ENCODE measurements around the gene MS4A10. TPM values are rescaled to one million over a fixed set of nuclear protein-coding genes. Genes with fewer than 3 reads are reported as not detected.

Gene MS4A10
- total and polyA plus RNA-seq, 2 experiments from 2014 or later = not detected

DNA sequence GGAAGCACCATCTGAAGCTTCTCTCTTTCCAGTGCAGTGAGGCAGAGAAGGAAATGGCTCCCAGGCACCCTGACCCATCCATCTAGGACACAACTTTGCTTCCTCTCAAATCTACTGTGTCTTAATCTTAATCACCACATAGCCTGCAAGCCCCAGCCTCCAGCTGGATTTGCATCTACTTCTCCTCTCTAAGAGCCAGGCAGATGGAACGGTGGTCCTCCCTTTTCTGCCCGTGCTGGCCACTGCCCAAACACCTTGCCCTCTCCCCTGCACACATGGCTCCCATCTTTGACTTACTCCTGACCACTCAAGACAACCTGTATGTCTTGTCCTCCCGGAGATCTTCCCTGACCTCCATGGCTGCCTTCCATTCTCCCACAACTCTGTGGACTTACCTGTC is 7.4 kb downstream of the MS4A10 start (continued):
- TF ChIP-seq, protein P1, sequence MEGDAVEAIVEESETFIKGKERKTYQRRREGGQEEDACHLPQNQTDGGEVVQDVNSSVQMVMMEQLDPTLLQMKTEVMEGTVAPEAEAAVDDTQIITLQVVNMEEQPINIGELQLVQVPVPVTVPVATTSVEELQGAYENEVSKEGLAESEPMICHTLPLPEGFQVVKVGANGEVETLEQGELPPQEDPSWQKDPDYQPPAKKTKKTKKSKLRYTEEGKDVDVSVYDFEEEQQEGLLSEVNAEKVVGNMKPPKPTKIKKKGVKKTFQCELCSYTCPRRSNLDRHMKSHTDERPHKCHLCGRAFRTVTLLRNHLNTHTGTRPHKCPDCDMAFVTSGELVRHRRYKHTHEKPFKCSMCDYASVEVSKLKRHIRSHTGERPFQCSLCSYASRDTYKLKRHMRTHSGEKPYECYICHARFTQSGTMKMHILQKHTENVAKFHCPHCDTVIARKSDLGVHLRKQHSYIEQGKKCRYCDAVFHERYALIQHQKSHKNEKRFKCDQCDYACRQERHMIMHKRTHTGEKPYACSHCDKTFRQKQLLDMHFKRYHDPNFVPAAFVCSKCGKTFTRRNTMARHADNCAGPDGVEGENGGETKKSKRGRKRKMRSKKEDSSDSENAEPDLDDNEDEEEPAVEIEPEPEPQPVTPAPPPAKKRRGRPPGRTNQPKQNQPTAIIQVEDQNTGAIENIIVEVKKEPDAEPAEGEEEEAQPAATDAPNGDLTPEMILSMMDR (conservative IDR thresholded peaks at IDR 0.05; ENCODE audit: low read depth in 2 of 2) = no peak
- no peak for TF ChIP-seq EZH2phosphoT487 (IDR thresholded peaks at IDR 0.05; ENCODE audit: unreplicated experiment)
- no peak for TF ChIP-seq NANOG (IDR thresholded peaks at IDR 0.05; ENCODE audit: borderline replicate concordance)
- no peak for TF ChIP-seq CREB1 (CRISPR knock-in tag; IDR thresholded peaks at IDR 0.05; ENCODE audit: low read depth)
- TF ChIP-seq, protein P2, sequence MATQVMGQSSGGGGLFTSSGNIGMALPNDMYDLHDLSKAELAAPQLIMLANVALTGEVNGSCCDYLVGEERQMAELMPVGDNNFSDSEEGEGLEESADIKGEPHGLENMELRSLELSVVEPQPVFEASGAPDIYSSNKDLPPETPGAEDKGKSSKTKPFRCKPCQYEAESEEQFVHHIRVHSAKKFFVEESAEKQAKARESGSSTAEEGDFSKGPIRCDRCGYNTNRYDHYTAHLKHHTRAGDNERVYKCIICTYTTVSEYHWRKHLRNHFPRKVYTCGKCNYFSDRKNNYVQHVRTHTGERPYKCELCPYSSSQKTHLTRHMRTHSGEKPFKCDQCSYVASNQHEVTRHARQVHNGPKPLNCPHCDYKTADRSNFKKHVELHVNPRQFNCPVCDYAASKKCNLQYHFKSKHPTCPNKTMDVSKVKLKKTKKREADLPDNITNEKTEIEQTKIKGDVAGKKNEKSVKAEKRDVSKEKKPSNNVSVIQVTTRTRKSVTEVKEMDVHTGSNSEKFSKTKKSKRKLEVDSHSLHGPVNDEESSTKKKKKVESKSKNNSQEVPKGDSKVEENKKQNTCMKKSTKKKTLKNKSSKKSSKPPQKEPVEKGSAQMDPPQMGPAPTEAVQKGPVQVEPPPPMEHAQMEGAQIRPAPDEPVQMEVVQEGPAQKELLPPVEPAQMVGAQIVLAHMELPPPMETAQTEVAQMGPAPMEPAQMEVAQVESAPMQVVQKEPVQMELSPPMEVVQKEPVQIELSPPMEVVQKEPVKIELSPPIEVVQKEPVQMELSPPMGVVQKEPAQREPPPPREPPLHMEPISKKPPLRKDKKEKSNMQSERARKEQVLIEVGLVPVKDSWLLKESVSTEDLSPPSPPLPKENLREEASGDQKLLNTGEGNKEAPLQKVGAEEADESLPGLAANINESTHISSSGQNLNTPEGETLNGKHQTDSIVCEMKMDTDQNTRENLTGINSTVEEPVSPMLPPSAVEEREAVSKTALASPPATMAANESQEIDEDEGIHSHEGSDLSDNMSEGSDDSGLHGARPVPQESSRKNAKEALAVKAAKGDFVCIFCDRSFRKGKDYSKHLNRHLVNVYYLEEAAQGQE (IDR thresholded peaks at IDR 0.05; ENCODE audit: unreplicated experiment) = no peak

DNA sequence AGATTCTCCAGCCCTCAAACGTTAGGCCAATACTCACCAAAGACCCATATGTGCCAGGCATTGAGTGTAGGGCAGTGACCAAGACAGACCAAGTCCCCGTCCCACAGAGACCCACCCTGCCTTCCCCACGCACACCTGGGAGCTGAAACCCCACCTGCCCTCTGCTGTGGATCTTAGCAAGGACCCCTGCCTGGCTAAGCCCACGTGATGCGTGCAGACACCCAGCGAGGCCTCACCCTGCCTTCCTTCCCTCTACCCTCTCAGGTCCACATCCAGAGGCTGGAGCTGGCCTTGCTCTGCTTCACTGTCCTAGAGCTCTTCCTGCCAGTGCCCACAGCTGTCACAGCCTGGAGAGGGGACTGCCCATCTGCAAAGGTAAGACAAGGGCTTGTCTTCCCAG is 10.2 kb downstream of the MS4A10 start:
- Histone ChIP-seq H3F3A (replicated peaks; ENCODE audit: low read depth) (no peaks in the 10 kb centered on the region), H3K27ac (ENCODE audit: low read depth) (no peak overlapping the region), H3K4me3 (no peak overlapping the region), H3K79me2 (replicated peaks; ENCODE audit: insufficient read depth) (no peaks in the 10 kb centered on the region), H4K20me1 (replicated peaks; ENCODE audit: insufficient read depth) (no peaks in the 10 kb centered on the region), H3K27me3 (ENCODE audit: insufficient read depth) (no peaks in the 10 kb centered on the region), H3K4me1 (ENCODE audit: insufficient read depth) (no peaks in the 10 kb centered on the region), H2AFZ (no peak overlapping the region), H3K9me2 (ENCODE audit: insufficient read depth) (no peaks in the 10 kb centered on the region), H3K4me2 (no peak overlapping the region), H3K36me3 (ENCODE audit: insufficient read depth) (no peaks in the 10 kb centered on the region)
- Mint-ChIP-seq H3K4me1 (no peaks in the 10 kb centered on the region), H3K27me3 (ENCODE audit: insufficient read depth, low read depth, poor library complexity) (peaks cover 19% of the 10 kb centered on the region), H3K4me3 (no peak overlapping the region), H3K9me3 (peaks cover 44% of the 10 kb centered on the region), H3K36me3 (ENCODE audit: low read depth) (peaks cover 22% of the 10 kb centered on the region), H3K27ac (no peak overlapping the region)
- DNase-seq (ENCODE audit: low spot score) (no peak), ATAC-seq (no peak)
- TF ChIP-seq EZH2phosphoT487 (IDR thresholded peaks at IDR 0.05; ENCODE audit: unreplicated experiment) (no peak), CREB1 (CRISPR knock-in tag; IDR thresholded peaks at IDR 0.05; ENCODE audit: low read depth) (no peak), EZH2 (IDR thresholded peaks at IDR 0.05; ENCODE audit: low read depth, unreplicated experiment) (no peak), JUNB (IDR thresholded peaks at IDR 0.05; ENCODE audit: unreplicated experiment) (no peak), NANOG (IDR thresholded peaks at IDR 0.05; ENCODE audit: borderline replicate concordance) (no peak), ZNF114 (CRISPR knock-in tag; IDR thresholded peaks at IDR 0.05) (no peak), ZNF331 (CRISPR knock-in tag; IDR thresholded peaks at IDR 0.05; ENCODE audit: low read depth) (no peak), POLR2AphosphoS5 (IDR thresholded peaks at IDR 0.05; ENCODE audit: low read depth) (no peak)
- TF ChIP-seq, protein P3, sequence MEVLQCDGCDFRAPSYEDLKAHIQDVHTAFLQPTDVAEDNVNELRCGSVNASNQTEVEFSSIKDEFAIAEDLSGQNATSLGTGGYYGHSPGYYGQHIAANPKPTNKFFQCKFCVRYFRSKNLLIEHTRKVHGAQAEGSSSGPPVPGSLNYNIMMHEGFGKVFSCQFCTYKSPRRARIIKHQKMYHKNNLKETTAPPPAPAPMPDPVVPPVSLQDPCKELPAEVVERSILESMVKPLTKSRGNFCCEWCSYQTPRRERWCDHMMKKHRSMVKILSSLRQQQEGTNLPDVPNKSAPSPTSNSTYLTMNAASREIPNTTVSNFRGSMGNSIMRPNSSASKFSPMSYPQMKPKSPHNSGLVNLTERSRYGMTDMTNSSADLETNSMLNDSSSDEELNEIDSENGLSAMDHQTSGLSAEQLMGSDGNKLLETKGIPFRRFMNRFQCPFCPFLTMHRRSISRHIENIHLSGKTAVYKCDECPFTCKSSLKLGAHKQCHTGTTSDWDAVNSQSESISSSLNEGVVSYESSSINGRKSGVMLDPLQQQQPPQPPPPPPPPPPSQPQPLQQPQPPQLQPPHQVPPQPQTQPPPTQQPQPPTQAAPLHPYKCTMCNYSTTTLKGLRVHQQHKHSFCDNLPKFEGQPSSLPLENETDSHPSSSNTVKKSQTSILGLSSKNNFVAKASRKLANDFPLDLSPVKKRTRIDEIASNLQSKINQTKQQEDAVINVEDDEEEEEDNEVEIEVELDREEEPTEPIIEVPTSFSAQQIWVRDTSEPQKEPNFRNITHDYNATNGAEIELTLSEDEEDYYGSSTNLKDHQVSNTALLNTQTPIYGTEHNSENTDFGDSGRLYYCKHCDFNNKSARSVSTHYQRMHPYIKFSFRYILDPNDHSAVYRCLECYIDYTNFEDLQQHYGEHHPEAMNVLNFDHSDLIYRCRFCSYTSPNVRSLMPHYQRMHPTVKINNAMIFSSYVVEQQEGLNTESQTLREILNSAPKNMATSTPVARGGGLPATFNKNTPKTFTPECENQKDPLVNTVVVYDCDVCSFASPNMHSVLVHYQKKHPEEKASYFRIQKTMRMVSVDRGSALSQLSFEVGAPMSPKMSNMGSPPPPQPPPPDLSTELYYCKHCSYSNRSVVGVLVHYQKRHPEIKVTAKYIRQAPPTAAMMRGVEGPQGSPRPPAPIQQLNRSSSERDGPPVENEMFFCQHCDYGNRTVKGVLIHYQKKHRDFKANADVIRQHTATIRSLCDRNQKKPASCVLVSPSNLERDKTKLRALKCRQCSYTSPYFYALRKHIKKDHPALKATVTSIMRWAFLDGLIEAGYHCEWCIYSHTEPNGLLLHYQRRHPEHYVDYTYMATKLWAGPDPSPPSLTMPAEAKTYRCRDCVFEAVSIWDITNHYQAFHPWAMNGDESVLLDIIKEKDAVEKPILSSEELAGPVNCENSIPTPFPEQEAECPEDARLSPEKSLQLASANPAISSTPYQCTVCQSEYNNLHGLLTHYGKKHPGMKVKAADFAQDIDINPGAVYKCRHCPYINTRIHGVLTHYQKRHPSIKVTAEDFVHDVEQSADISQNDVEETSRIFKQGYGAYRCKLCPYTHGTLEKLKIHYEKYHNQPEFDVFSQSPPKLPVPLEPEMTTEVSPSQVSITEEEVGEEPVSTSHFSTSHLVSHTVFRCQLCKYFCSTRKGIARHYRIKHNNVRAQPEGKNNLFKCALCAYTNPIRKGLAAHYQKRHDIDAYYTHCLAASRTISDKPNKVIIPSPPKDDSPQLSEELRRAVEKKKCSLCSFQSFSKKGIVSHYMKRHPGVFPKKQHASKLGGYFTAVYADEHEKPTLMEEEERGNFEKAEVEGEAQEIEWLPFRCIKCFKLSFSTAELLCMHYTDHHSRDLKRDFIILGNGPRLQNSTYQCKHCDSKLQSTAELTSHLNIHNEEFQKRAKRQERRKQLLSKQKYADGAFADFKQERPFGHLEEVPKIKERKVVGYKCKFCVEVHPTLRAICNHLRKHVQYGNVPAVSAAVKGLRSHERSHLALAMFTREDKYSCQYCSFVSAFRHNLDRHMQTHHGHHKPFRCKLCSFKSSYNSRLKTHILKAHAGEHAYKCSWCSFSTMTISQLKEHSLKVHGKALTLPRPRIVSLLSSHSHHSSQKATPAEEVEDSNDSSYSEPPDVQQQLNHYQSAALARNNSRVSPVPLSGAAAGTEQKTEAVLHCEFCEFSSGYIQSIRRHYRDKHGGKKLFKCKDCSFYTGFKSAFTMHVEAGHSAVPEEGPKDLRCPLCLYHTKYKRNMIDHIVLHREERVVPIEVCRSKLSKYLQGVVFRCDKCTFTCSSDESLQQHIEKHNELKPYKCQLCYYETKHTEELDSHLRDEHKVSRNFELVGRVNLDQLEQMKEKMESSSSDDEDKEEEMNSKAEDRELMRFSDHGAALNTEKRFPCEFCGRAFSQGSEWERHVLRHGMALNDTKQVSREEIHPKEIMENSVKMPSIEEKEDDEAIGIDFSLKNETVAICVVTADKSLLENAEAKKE (CRISPR knock-in tag; IDR thresholded peaks at IDR 0.05) = no peak
- TF ChIP-seq, protein P4, sequence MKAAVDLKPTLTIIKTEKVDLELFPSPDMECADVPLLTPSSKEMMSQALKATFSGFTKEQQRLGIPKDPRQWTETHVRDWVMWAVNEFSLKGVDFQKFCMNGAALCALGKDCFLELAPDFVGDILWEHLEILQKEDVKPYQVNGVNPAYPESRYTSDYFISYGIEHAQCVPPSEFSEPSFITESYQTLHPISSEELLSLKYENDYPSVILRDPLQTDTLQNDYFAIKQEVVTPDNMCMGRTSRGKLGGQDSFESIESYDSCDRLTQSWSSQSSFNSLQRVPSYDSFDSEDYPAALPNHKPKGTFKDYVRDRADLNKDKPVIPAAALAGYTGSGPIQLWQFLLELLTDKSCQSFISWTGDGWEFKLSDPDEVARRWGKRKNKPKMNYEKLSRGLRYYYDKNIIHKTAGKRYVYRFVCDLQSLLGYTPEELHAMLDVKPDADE (IDR thresholded peaks at IDR 0.05) = no peak

All from GM23338 (cell line).